ENCODE measurements around the gene ZNF488.
"Not testable (repeated sequence)": the region's sequence is repeated elsewhere in the genome, so short reads cannot be mapped to it uniquely, and the experiment has no call there.

The ZNF488 gene

DNA sequence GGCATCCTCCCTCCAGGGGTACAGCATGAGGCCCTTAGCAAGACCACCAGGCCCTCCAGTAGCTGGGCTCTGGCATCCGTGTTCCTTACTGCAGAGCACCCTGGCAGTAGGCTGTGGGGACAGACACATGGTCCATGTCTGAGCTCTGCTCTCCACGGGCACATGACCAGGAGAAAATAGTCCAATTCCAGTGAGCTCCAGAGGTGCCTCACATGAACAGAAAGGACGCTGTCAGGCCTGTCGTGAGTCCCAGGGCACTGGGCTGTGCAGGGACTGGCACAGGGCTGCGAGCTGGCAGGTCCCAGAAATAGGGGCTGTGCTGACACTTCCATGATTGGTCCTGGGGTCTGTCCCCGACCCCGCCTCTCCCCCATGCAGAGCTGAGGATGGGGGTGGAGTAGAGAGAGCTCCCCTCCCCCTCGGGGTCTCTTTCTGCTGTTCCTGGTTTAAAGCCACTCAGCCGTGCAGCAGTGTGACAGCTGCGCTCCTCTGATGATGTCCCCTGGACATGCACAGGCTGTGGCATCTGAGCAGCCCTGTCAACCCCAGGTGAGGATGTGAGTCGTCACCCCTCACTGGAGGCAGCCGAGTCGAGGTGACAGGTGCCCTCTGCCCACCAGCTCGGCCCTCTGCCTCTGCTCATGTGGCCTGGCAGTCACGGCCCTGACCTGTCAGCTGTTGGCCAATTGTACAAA, 25.2 kb upstream of the ZNF488 start:
- no peak for DNase-seq

DNA sequence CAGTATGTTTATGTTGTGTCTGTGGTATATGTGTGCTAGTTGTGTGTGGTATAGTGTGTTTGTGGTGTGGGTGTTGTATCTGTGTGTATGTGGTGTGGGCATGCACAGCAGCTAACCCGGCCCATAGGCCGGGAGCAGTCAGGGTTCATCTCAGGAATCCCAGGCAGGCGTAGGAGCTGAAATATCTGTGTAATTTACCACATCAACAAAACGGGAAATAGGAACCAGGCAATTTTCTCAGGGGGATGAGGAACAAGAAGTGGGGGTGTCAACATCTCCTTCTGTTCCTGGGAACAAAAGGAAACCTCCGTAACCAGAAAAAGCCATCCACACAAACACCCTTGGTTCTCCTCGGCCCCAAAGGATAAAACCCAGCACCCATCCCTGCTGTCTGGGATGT, 24.5 kb upstream of the ZNF488 start:
- DNase-seq: peak; percentile 43

DNA sequence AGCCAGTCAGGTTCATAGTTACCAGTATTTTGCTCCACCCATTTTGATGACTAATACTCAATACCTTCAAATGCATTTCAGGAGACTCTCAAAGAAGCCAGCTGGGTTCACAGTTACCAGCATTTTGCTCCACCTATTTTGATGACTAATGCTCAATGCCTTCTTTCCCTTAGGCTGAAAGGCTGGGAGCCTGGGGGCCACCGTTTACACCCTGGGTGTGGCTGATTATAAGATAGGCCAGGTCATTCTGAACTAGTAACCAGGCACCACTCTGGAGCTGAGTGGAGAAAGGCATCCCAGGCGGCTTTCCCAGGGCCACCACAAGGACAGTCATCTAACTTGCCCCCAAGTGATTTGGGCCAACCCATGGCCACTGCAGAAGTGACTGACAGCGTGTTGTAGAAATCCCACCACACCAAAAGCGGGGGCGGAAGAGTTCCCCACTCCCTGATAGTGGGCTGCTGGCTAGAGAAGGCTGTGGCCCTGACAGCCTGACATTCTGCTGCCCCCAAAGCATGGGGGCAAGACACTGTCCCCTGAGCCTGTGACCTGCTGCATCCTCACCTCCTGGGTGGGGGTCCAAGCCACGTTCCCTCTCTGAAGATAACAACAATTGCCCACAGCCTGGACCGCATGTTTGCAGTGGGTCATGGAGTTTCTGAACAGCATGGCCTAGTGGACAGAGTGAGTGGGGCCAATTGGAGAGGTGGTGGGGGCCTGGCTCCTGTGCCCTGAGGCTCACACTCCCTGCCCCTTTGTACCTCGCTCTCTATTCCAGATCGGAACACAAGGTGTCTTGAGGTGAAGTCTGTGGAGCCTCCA, 23.0 kb upstream of the ZNF488 start:
- DNase-seq: no peak

DNA sequence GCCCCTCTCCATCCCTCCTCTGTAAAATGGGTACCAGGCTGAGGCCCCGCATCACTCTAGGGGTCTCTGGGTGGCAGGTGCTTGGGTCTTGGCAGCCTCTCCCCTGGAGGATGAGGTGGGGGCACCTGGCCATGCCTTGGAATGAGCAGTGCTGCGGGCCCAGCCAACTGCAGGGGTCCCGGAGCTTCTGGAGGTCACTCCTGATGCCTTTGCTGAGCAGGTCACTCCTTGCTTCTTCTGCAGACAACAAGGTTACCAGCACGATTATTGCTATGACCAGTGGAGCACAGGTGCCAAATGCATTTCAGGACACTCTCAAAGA, 22.4 kb upstream of the ZNF488 start:
- no peak for DNase-seq

DNA sequence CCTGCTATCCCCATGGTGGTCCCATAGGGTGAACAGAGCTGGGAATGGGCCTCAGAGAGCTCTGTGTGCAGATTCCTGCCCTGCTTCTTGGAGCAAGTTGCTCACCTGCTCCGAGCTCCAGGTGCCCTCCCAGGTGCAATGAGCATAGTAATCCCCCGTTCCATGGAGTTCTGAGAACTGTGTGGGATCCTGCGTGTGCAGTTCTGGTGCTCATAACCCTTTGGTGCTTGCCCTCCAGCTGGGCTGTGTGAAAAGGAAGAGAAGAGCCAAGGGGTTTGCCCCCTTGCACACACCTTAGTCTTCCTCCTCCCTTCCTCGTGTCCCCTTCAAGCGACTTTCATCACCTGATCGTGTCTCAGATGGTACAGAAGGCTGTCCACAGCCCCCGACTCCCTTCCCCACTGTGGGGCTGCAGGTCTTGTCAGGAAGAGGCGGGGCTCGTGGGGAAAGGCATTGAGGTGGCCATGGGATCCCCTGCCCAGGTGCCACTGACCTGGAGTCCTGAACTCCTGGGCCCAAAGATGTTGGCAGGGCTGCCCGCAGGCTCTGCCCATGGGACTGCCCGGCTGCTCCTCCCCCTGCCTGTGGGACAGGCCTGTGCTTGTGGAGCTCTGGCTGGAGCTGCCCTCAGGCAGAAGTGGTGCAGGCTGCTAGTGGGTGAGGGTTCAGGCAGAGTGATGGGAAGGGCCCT, 21.9 kb upstream of the ZNF488 start:
- no peak for DNase-seq

DNA sequence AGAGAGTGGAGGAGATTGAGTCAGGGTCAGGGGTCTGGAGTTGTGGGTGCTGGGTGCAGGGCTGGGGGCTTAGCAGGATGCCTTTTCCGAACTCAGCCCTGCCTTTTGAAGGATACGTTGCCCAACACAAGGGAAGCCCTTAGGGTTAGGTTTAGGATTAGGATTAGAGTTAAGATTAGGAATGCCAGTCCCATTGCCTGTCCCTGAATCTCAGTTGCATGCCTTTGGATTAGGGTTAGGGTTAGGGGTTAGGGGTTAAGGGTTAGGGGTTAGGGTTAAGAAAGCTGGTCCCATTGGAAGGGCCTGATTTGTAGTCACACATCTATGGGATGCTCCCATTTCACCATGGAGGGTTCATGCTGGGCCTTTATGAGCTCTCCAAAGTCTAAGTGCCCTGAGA, 20.8 kb upstream of the ZNF488 start:
- DNase-seq: no peak

DNA sequence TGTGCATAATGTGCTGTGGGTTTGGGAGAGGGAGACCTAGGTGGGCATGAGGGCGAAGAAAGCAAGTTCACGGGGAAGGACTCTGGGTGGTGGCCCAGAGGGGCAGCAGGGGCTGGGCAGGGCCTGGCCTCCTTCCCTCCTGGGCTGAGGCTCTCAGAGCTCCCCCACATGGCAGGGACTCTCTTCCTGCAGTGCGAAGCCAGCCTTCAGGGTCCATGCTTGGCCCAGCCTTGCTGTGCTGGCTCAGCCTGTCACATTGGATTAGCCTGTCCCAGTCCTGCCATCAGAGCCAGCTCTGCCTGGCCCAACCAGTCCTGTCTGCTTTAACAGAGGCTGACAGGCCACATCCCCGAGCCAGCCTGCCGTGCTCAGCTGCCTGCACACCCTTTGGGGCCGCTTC, 20.4 kb upstream of the ZNF488 start:
- no peak for DNase-seq

DNA sequence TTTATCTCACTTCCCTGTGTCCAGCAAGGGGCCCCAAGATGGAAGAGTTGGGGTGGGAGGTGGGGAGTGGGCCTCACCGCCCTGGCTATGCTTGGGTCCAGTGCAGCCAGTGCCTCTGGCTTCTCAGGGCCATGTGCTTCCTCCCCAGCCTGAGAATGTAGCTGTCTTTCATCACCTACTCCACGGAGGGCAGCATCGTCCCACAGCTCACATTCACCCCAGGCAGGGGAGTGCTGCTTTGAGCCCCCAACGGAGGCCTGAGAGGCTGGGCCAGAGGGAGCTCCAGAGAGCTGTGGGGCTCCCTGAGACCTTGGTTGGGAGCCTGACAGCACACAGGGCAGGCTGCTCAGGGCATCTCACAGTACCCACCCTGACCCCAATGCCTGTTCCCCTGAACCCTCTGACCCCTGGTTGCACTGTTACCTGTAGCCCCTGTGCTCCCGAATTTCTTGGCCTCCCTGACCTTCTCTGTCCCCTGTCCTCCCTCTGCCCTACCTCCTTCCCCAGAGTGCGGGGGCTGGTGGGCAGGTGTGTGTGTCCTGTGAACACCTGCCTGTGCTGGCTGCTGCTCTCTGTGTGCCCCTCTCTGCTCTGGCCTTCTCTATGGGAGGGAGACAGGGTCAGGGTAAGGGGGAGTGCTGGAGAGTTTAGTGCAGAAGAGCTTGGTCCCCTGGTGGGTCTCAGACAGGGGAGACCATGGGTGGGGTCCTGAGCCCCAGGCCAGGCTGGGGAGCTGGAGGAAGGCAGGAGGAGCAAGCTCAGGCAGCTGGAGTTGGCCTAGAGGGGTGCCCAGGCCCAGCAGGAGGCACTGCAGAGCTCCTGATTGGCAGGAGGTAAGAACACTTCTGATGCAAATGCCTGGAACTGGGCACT, 19.6 kb upstream of the ZNF488 start:
- DNase-seq: no peak

DNA sequence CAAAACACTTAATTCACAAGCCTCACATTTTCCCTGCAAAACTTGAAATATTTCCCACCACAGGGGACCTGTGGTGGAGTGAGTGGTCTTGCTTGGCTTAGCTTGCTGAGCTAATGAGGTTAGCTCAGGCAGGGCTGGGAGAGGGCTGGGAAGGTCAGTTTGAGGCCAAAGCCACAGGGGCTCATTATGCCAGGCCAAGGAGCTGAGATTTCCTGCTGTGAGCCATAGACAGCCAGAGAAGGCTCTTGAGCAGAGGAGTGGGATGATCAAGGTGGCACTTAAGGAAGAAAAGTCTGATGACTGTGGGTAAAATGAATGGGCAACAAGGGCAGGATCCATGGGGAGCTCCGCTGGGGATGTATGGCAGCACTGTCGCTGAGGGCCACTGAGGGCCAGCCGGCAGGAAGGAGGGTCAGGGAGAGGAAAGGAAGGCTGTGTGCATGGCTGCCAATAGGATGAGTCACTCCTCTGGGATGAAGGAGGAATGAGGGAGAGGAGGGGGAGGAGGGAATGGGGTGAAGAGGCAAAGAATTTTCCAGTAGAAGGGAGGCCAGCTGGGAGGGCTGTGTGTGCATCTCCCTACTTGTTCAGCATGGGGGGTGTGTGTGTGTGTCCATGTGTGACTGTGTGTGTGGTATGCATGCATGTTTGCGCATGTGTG, 18.7 kb upstream of the ZNF488 start:
- DNase-seq: no peak

DNA sequence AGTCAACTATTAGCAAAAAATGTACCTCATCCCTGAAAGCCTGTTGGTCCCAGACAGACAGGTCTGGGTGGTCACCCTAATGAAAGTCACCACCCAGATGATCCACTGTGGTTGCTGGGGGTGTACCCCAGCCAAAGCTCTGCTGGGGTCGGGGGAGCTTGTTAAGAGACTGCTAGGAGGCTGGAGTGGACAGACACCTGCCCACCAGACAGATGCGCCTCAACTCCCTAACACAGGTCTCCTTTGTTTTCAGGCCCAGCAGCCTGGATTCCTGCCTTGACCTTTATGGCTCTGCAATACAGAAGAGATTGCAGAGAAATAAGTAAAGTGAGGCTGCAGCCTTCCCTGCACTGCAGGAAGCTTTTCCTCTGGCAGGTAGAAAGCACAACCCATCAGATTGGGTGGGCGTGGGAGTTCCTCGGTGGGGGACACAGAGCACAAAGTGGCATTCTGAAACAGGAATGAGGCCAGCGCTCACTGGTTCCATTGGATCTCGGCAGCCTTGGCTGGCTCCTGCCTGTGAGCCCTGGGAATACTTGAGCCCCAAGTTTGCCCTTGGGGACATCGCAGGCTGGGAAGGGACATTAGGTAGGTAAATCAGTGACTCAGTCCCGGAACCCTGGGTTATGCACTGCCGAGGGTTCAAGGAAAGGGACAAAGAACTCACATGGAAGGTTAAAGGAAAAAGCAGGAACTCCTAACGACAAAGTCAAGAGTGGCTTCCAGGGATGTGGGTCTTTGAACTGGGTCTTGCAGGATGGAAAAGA, 18.0 kb upstream of the ZNF488 start:
- DNase-seq: no peak

DNA sequence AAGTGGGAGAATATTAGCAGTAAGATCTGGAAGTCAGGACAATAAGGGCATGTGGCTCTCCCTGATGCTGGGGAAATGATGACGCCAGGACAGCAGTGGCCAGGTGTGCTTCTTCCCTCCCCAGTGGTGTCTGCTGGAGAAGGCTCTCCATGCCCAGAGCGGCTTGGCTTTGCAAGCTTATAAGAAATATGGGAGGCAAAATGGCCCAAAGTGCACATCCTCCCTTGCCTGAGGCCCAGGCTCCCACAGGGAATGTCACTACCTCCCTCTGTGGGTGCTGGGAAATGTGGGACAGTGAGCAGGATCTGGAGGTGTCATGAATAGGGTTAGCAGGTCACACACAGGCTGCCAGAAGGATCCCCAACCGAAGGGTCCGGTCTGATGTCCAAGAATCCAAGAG, 17.1 kb upstream of the ZNF488 start:
- no peak for DNase-seq

DNA sequence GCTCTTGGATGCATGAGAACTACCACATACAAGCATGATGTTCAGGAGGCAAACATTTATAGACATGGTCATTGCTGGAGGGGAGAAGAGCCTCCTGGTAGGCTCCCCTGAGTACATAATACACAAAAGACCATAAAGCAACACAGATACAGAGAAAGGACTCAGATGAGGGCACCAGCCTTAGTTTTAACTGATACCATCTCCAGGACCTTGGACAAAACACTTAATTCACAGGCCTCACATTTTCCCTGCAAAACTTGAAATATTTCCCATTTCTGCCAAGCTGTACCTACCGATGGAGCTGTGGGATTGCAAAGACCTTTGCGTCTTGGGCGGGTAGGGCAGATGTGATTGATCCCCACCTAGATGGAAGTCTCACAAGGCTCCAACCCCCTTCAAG, 16.7 kb upstream of the ZNF488 start:
- no peak for DNase-seq

DNA sequence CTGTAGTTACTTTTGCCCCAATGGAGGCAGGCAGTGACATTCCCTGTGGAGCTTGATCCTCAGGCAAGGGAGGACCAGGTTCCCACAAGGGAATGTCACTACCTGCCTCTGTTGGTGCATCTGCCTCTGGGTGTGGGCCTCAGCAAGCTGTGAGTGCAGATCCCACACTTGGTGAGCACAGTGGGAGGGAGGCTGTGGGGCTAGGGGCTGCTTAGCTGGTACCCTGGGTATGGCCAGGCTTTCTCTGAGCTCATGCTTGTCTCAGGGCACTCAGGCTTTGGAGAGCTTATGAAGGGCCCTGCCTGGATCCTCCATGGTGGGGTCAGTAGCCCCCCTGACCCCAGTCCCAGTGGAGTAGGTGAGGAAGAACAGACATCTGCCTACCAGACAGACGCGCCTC, 16.2 kb upstream of the ZNF488 start:
- DNase-seq: no peak

DNA sequence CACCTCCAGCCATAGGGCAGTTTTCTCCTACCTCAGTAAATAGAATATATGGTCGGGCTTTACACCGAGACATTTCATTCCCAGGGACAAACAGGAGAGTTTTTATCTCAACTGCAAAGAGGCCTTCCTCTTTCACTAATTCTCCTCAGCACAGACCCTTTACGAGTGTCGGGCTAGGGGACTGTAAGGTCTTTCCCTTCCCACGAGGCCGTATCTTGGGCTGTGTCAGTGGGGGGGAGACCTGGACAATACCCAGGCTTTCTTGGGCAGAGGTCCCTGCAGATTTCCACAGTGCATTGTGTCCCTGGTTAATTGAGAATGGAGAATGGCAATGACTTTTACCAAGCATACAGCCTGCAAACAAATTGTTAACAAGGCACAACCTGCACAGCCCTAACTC, 13.2 kb upstream of the ZNF488 start:
- DNase-seq: no peak

DNA sequence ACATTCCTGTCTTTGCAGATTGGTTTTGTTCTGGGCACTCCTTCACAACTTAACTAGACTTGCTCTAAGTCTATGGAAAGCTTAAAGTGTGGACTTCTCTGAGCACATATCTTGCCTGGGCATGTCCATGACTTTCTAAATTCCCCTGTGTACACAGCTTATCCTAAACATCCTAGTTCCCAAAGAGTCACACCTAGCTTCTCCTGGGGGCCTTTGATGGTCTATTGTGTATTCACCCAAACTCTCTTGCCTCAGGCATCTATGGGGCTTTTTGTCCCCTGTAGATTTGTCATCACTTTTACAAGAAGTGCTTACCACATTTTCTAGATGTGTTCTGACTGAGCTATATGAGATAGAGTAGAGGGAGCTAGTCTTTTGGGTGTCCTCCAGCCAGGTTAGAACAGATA, 12.2 kb upstream of the ZNF488 start:
- DNase-seq: no peak

DNA sequence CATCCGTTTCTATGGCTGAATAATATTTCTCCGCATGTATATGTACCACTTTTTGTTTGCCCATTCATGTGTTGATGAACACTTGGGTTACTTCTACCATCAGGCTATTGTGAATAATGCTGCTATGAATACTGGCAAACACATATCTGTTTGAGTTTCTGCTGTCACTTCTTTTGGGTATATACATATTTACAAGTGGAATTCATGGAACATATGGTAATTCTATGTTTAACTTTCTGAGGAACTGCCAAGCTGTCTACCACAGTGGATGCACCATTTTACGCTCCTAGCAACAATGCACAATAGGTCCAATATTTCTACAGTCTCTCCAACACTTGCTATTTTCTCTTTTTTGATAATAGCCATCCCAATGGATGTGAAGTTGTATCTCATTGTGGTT, 5.5 kb upstream of the ZNF488 start:
- no peak for DNase-seq

DNA sequence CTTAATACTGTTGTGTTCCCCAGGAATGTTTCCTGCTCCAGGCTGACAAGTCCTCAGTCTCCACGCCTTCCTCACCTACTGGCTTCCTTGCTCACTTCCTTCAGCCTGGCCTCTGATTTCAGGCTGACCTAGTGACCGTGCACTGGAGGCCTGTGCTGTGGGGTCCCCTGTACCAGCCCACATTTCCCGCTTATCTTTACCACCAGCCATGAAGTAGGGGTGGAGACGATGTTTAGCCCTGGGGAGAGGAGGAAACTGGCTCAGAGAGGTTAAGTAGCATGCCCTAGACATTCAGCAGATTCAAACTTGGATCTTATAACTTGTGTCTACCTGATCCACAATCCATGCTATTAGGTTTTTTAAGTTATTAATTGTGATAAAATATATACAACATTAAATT, 4.8 kb upstream of the ZNF488 start:
- DNase-seq: no peak

DNA sequence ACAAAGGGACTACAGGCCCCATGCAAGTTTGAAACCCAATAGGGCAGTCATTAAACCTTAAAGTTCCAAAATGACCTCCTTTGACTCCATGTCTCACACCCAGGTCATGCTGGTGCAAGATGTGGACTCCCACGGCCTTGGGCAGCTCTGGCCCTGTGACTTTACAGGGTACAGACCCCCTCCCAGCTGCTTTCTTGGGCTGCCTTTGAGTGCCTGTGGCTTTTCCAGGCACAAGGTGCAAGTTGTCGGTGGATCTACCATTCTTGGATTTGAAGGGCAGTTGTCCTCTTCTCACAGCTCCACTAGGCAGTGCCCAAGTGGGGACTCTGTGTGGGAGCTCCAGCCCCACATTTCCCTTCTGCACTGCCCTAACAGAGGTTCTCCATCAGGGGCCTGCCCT, 2.0 kb upstream of the ZNF488 start:
- not testable (repeated sequence) for DNase-seq

DNA sequence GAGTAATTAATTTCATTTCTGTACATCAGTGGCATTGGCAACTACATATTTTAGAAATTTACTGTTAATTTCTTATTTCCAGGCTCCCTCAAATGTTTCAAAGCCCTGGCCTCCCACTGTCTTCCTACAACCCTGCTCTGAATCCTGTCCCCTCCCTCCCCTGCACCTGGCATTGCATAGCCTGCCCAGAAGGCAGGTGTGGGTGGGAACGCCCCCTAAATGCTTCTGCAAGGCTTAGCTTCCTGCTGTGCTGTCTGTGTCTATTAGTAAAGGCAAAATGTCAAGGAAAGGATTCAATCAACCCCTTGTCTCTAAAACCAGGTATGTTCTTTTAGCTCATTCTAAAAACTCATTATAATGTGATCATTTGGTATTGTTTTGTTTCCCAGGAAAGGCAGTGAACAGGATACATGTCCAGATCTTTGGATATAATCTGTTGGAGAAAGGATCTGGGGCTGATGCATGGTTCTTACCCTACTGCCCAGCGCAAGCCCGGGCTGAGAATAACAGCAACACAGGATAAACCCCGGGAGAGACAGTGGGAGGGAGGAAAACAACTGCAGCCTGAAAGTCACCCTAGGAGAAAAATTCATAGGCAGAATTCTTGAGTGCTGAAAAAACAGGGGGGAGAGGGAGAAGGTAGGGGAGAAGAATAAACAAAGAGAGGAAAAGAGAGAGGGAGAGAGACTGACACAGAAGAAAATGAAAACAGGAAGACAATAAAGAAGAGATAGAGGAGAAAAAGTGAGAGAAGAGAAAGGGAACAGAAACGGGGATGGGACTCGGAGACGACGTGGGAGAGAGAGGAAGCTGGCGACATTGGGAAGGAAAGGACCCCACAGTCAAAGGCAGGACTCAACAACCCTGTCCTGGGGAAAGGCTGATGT, 589 bp downstream of the ZNF488 start:
- DNase-seq: no peak

DNA sequence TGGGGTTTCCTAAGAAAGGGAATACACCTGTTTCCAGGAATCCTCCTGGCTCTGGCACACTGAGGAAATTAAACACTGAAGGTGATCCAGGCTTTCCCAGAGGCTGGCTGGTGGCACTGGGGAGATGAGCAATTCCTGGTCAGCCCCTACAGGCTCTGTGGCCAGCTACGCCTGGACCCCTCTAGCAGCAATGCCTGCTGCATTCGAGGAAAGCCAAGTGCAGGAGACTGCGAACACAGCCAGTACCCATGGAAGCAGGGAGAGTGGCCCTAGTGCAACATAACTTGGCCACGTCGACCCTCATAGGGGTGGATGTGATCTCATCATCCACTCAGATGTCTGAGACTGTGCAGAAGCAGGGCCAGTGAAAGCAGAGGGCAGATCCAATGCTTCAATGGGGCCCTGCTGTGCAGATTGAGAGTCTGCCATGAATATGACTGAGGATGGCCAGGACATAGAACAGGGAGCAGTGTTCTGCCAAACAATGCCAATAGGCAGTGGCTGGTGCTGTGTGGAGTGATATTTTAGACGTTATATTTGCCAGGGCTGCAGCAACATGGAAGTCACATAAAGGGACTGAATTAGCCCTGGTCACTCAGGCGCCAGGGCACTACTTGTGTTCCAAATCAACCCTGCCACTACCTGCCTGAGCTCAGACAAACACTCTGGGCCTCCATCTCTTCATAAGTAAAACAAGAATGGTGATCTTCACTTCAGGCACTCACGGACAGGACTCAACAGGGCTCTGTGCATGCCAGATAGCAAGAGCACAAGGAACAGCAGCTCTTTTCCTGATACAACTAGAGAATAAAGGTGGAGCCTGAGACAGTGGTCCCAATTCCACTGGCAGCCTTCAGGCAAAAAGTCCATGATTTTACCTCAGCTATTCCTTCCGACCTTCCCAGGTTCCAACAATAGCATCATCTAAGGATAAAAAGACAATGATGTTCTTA, 2.4 kb downstream of the ZNF488 start:
- DNase-seq: no peak
